Esophagus squamous epithelium (tissue), 5 donors: ENCODE measurements around the gene COL8A1. TPM values are rescaled to one million over a fixed set of nuclear protein-coding genes. Genes with fewer than 3 reads are reported as not detected.

Experiments used
- DNase-seq: peaks from one replicate; lab custom pipeline; 2025; lab: John Stamatoyannopoulos, UW
- H3K27ac ChIP-seq, 4 donors: fragments of 200-600 bp; sonication (generic); one replicate each; pipeline ENCODE4 v1.5.1; 2016 to 2019; ENCODE audit warnings: mild to moderate bottlenecking in 1 of 4
- H3K27me3 ChIP-seq, 4 donors: fragments of 200-600 bp; sonication (generic); 1 replicate in 3 of 4; 2 replicates in 1 of 4; pipeline versions ENCODE4 v1.5.1 to v1.6.0; 2017 to 2021; ENCODE audit warnings: antibody characterized with exemption in 1 of 4
- H3K36me3 ChIP-seq, 3 donors: fragments of 200-600 bp; sonication (generic); one replicate each; pipeline ENCODE4 v1.5.1; 2016 to 2019
- H3K4me1 ChIP-seq, 3 donors: fragments of 200-600 bp; sonication (generic); one replicate each; pipeline ENCODE4 v1.5.1; 2017 to 2019
- H3K4me3 ChIP-seq, 4 donors: fragments of 200-600 bp; sonication (generic); 1 replicate in 3 of 4; 2 replicates in 1 of 4; pipeline ENCODE4 v1.5.1; 2016 to 2019; ENCODE audit warnings: mild to moderate bottlenecking in 2 of 4, moderate library complexity in 1 of 4
- H3K9me3 ChIP-seq, 3 donors: fragments of 200-600 bp; sonication (generic); one replicate each; pipeline ENCODE4 v1.5.1; 2016 to 2019
- CTCF ChIP-seq, 6 experiments: fragments of 450-650 bp in 4 of 6; fragments of 200-600 bp in 2 of 6; sonication (generic) in 2 of 6; IDR thresholded peaks; one replicate each; pipeline ENCODE4 v1.5.1; 2016 to 2019; ENCODE audit warnings: antibody characterized with exemption in 6 of 6, mild to moderate bottlenecking in 4 of 6, moderate library complexity in 4 of 6
- POLR2A ChIP-seq, 4 donors: fragments of 450-650 bp; IDR thresholded peaks; one replicate each; pipeline ENCODE4 v1.6.1; 2017; ENCODE audit warnings: antibody characterized with exemption in 4 of 4, mild to moderate bottlenecking in 4 of 4, moderate library complexity in 3 of 4
- WGBS, 2 donors: methylation state at CpG; one replicate each; pipeline ENCODE4 v1.1.5; 2018; 5-methylcytosine and 5-hydroxymethylcytosine counted together
- intact Hi-C: fragments of 100-400 bp; cut with DNase I; formaldehyde crosslinking; loops from one replicate; pipeline ENCODE4 v1.15.0; 2022
- total RNA-seq, 4 donors: library from RNA; depleted of rRNA; stranded (reverse); fragments of >200 nt; gene quantifications; one replicate each; pipeline ENCODE4 v1.1.0, GENCODE V29; 2016
- donor health status: DM: yes; HTN: yes; CAD: no.

The COL8A1 gene
- total RNA-seq, 4 donors from 2014 or later: 2.3 to 15.6 (median 5.0) TPM

- WGBS, 2 donors: 72 to 73% methylated on average over 3 of the region's 3 CpGs
- intact Hi-C loops: no loop called here
- H3K27me3 ChIP-seq: no peaks in the 10 kb centered on the region
- H3K4me3 ChIP-seq: no peak overlapping the region
- H3K27ac ChIP-seq: no peak overlapping the region
- no peak for DNase-seq
- TF ChIP-seq POLR2A (IDR thresholded peaks at IDR 0.05): no peak
- TF ChIP-seq CTCF (IDR thresholded peaks at IDR 0.05): no peak
- no peaks in the 10 kb centered on the region for H3K36me3 ChIP-seq
- no peaks in the 10 kb centered on the region for H3K9me3 ChIP-seq
- no peaks in the 10 kb centered on the region for H3K4me1 ChIP-seq
These were observed 143.4 kb downstream of the COL8A1 start for GRCh38 chr3:99781761-99782160.

GRCh38 chr3:99783011-99783573, 144.7 kb downstream of the COL8A1 start:
- 66 to 80% methylated on average over 5 of the region's 5 CpGs for WGBS, 2 donors
- H3K4me1 ChIP-seq: no peaks in the 10 kb centered on the region
- intact Hi-C loops: no loop called here
- no peaks in the 10 kb centered on the region for H3K36me3 ChIP-seq
- H3K9me3 ChIP-seq: no peaks in the 10 kb centered on the region
- H3K27ac ChIP-seq: peak overlapping the region in 1 of 4 donors; percentile 14
- TF ChIP-seq CTCF (IDR thresholded peaks at IDR 0.05) (no peak), POLR2A (IDR thresholded peaks at IDR 0.05) (no peak)
- DNase-seq: no peak
- H3K4me3 ChIP-seq: no peak overlapping the region
- no peaks in the 10 kb centered on the region for H3K27me3 ChIP-seq

- intact Hi-C loops: no loop called here
- Histone ChIP-seq H3K36me3 (no peaks in the 10 kb centered on the region), H3K4me3 (no peak overlapping the region), H3K9me3 (no peaks in the 10 kb centered on the region), H3K27ac (no peak overlapping the region), H3K4me1 (no peaks in the 10 kb centered on the region), H3K27me3 (no peaks in the 10 kb centered on the region)
- WGBS, 2 donors: 20 to 26% methylated on average over 3 of the region's 3 CpGs
- no peak for DNase-seq
- TF ChIP-seq POLR2A (IDR thresholded peaks at IDR 0.05): no peak
- TF ChIP-seq CTCF (IDR thresholded peaks at IDR 0.05): peak; percentile 14 to 58 (median 43)
These were observed 150.8 kb downstream of the COL8A1 start for GRCh38 chr3:99789011-99789721.

GRCh38 chr3:99794485-99794884, 156.1 kb downstream of the COL8A1 start:
- no peak for DNase-seq
- no peak overlapping the region for H3K27ac ChIP-seq
- TF ChIP-seq POLR2A (IDR thresholded peaks at IDR 0.05) (no peak), CTCF (IDR thresholded peaks at IDR 0.05) (no peak)
- no peak overlapping the region for H3K4me3 ChIP-seq
- intact Hi-C loops: no loop called here
- H3K27me3 ChIP-seq: no peaks in the 10 kb centered on the region
- H3K4me1 ChIP-seq: no peaks in the 10 kb centered on the region
- 67 to 87% methylated on average over 1 to 8 of the region's 8 CpGs for WGBS, 2 donors
- no peaks in the 10 kb centered on the region for H3K9me3 ChIP-seq
- no peaks in the 10 kb centered on the region for H3K36me3 ChIP-seq

- intact Hi-C loops: no loop called here
- Histone ChIP-seq H3K9me3 (no peaks in the 10 kb centered on the region), H3K4me1 (no peaks in the 10 kb centered on the region), H3K4me3 (no peak overlapping the region), H3K27ac (no peak overlapping the region), H3K36me3 (no peaks in the 10 kb centered on the region), H3K27me3 (no peaks in the 10 kb centered on the region)
- DNase-seq: no peak
- WGBS, 2 donors: 81 to 89% methylated on average over 5 to 8 of the region's 15 CpGs
- TF ChIP-seq CTCF (IDR thresholded peaks at IDR 0.05): no peak
- no peak for TF ChIP-seq POLR2A (IDR thresholded peaks at IDR 0.05)
These were observed 157.2 kb downstream of the COL8A1 start for GRCh38 chr3:99795573-99795972.
